SK-N-SH treated with all-trans-retinoic acid at 6 μM for 48 hours (cell line): ENCODE measurements around the gene PIN1.

ENCODE experiments used
- CSDC2 ChIP-seq: fragments of 250-450 bp; sonication (Bioruptor Pico); IDR thresholded peaks from 2 replicates; pipeline ENCODE4 v1.5.0; 2020; ENCODE audit warnings: mild to moderate bottlenecking, moderate library complexity
- ESRRG ChIP-seq: fragments of 250-450 bp; sonication (Bioruptor Pico); IDR thresholded peaks from 2 replicates; pipeline ENCODE4 v1.6.1; 2021; ENCODE audit warnings: mild to moderate bottlenecking
- GLIS3 ChIP-seq: fragments of 250-450 bp; sonication (Bioruptor Pico); IDR thresholded peaks from 2 replicates; pipeline ENCODE4 v1.5.0; 2020; ENCODE audit warnings: mild to moderate bottlenecking, moderate library complexity
- PATZ1 ChIP-seq: fragments of 250-450 bp; sonication (Bioruptor Pico); IDR thresholded peaks from 2 replicates; pipeline ENCODE4 v1.8.0; 2020; ENCODE audit warnings: mild to moderate bottlenecking, moderate library complexity, borderline replicate concordance
- SNAI2 ChIP-seq: fragments of 250-450 bp; sonication (Bioruptor Pico); IDR thresholded peaks from 2 replicates; pipeline ENCODE4 v1.5.0; 2020; ENCODE audit warnings: mild to moderate bottlenecking, moderate library complexity
- ZNF70 ChIP-seq: fragments of 450-650 bp; formaldehyde crosslinking; IDR thresholded peaks from 2 replicates; pipeline ENCODE4 v1.5.0; 2020; ENCODE audit warnings: mild to moderate bottlenecking, moderate library complexity

GRCh38 chr19:9838324-9838723, 3.2 kb downstream of the PIN1 start:
- TF ChIP-seq SNAI2 (CRISPR knock-in tag) (no peak), GLIS3 (CRISPR knock-in tag) (no peak), PATZ1 (CRISPR knock-in tag) (no peak), ZNF70 (CRISPR knock-in tag) (no peak), ESRRG (no peak), CSDC2 (CRISPR knock-in tag) (no peak)
